OCI-LY1 (cell line): Measurements from ENCODE around the gene NXNL2.

ENCODE experiments used
- H2AFZ ChIP-seq: fragments of 200-600 bp; sonication (generic), shearing (Covaris generic); 2 replicates; pipeline ENCODE4 v1.6.0; 2014; ENCODE audit warnings: antibody characterized with exemption, mild to moderate bottlenecking, low read length
- H3F3A ChIP-seq: fragments of 200-600 bp; sonication (generic), shearing (Covaris generic); 2 replicates; pipeline ENCODE4 v1.6.0; 2014; ENCODE audit warnings: mild to moderate bottlenecking, antibody characterized with exemption, low read length, moderate library complexity; ENCODE audit not compliant: insufficient read depth
- H3K27ac ChIP-seq: fragments of 200-600 bp; sonication (generic); 2 replicates; pipeline ENCODE4 v1.5.1; 2014; ENCODE audit warnings: low read length, mixed run types, mild to moderate bottlenecking, low read depth; ENCODE audit not compliant: poor library complexity, severe bottlenecking
- H3K27me3 ChIP-seq: fragments of 200-600 bp; sonication (generic); 2 replicates; pipeline ENCODE4 v1.6.0; 2014; ENCODE audit warnings: antibody characterized with exemption, mild to moderate bottlenecking, low read length, moderate library complexity; ENCODE audit not compliant: insufficient read depth
- H3K36me3 ChIP-seq: fragments of 200-600 bp; sonication (generic); 2 replicates; pipeline ENCODE4 v1.6.1; 2014; ENCODE audit warnings: mild to moderate bottlenecking, antibody characterized with exemption, low read length, moderate library complexity, mixed read lengths; ENCODE audit not compliant: insufficient read depth
- H3K4me1 ChIP-seq: fragments of 200-600 bp; sonication (generic); 2 replicates; pipeline ENCODE4 v1.5.1; 2014; ENCODE audit warnings: mild to moderate bottlenecking, low read length, moderate library complexity; ENCODE audit not compliant: insufficient read depth, severe bottlenecking
- H3K4me2 ChIP-seq: fragments of 200-600 bp; sonication (generic), shearing (Covaris generic); 2 replicates; pipeline ENCODE4 v1.6.1; 2014; ENCODE audit warnings: low read length
- H3K4me3 ChIP-seq: fragments of 200-600 bp; sonication (generic); 2 replicates; pipeline ENCODE4 v1.5.1; 2014; ENCODE audit warnings: low read length, low read depth, mild to moderate bottlenecking, mixed read lengths; ENCODE audit not compliant: poor library complexity, severe bottlenecking
- H3K79me2 ChIP-seq: fragments of 200-600 bp; shearing (Covaris generic); 2 replicates; pipeline ENCODE4 v1.6.1; 2016; ENCODE audit warnings: mixed run types, low read length, mixed read lengths; ENCODE audit not compliant: insufficient read depth
- H3K9ac ChIP-seq: fragments of 200-600 bp; sonication (generic), shearing (Covaris generic); 2 replicates; pipeline ENCODE4 v1.6.1; 2014; ENCODE audit warnings: mild to moderate bottlenecking, low read length, mixed read lengths
- H3K9me2 ChIP-seq: fragments of 200-600 bp; sonication (generic), shearing (Covaris generic); 2 replicates; pipeline ENCODE4 v1.6.1; 2014; ENCODE audit warnings: low read depth, mild to moderate bottlenecking, low read length, mixed read lengths
- H3K9me3 ChIP-seq: fragments of 200-600 bp; shearing (Covaris generic); 2 replicates; pipeline ENCODE4 v1.6.1; 2014; ENCODE audit warnings: low read length, mixed read lengths
- H4K20me1 ChIP-seq: fragments of 200-600 bp; sonication (generic), shearing (Covaris generic); 2 replicates; pipeline ENCODE4 v1.6.0; 2016; ENCODE audit warnings: mild to moderate bottlenecking, low read length; ENCODE audit not compliant: insufficient read depth
- CTCF ChIP-seq: fragments of 200-600 bp; sonication (generic), shearing (Covaris generic); IDR thresholded peaks from 2 replicates; pipeline ENCODE4 v1.5.1; 2017; ENCODE audit warnings: mild to moderate bottlenecking, antibody characterized with exemption, low read length, moderate library complexity, mixed read lengths
- EZH2 ChIP-seq: fragments of 200-600 bp; sonication (generic), shearing (Covaris generic); IDR thresholded peaks from 2 replicates; pipeline ENCODE4 v1.8.0; 2017; ENCODE audit warnings: borderline replicate concordance, mixed run types, mild to moderate bottlenecking, antibody characterized with exemption, low read length, moderate library complexity, mixed read lengths

NXNL2 gene

GRCh38 chr9:88587885-88588649 is 53.1 kb downstream of the NXNL2 start:
- no peak overlapping the region for H3K4me3 ChIP-seq
- H4K20me1 ChIP-seq: no peaks in the 10 kb centered on the region
- H3F3A ChIP-seq: no peaks in the 10 kb centered on the region
- H3K9ac ChIP-seq: no peak overlapping the region
- no peak overlapping the region for H3K27ac ChIP-seq
- H2AFZ ChIP-seq: no peak overlapping the region
- no peaks in the 10 kb centered on the region for H3K9me3 ChIP-seq
- H3K27me3 ChIP-seq: no peaks in the 10 kb centered on the region
- no peaks in the 10 kb centered on the region for H3K36me3 ChIP-seq
- peaks cover 9% of the 10 kb centered on the region for H3K4me1 ChIP-seq
- H3K9me2 ChIP-seq: no peaks in the 10 kb centered on the region
- no peak for TF ChIP-seq EZH2
- TF ChIP-seq CTCF: no peak
- H3K4me2 ChIP-seq: no peak overlapping the region
- H3K79me2 ChIP-seq: no peaks in the 10 kb centered on the region

- Histone ChIP-seq H4K20me1 (no peaks in the 10 kb centered on the region), H3F3A (no peaks in the 10 kb centered on the region), H3K9me2 (no peaks in the 10 kb centered on the region), H3K27me3 (no peaks in the 10 kb centered on the region), H3K4me1 (peaks cover 4% of the 10 kb centered on the region), H2AFZ (no peak overlapping the region), H3K9me3 (no peaks in the 10 kb centered on the region), H3K36me3 (no peaks in the 10 kb centered on the region), H3K27ac (no peak overlapping the region), H3K9ac (no peak overlapping the region), H3K4me3 (no peak overlapping the region), H3K4me2 (no peak overlapping the region), H3K79me2 (no peaks in the 10 kb centered on the region)
- TF ChIP-seq CTCF (no peak), EZH2 (no peak)
Observed at GRCh38 chr9:88589656-88590055, 54.7 kb downstream of the NXNL2 start.

DNA sequence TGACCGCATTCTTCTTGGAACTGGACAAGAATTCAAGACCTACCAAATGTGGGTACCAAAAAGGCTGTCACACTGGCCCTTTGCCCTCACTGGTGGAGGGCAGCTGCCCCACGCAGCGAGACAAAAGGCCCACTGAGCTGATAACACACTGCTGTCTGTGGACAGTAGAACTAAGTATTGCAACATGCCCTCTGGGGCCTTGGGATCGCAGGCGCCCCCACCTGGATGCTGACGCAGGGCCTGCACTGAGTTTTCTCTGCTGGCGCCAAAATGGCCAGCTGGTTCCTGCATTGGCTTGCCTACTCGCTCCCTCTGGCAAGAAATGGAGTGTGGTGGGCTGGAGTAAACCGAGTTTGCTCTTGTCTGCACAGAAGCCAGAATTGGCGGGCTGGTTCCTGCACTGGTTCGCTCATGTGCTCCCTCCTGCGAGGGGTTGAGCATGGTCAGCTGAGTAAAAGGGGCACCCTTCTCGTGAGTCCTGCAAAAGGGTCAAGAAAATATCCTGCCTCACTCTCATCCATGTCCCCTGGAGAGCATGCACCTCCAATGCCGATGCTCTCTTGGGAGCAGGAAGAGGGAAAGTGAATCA is 55.7 kb downstream of the NXNL2 start:
- no peaks in the 10 kb centered on the region for H4K20me1 ChIP-seq
- H3K27me3 ChIP-seq: no peaks in the 10 kb centered on the region
- no peaks in the 10 kb centered on the region for H3F3A ChIP-seq
- H3K4me1 ChIP-seq: peaks cover 9% of the 10 kb centered on the region
- H3K9me3 ChIP-seq: no peaks in the 10 kb centered on the region
- no peak overlapping the region for H3K4me3 ChIP-seq
- TF ChIP-seq EZH2 (no peak), CTCF (peak; percentile 56)
- H3K9ac ChIP-seq: no peak overlapping the region
- no peak overlapping the region for H3K4me2 ChIP-seq
- H2AFZ ChIP-seq: no peak overlapping the region
- H3K79me2 ChIP-seq: no peaks in the 10 kb centered on the region
- no peak overlapping the region for H3K27ac ChIP-seq
- no peaks in the 10 kb centered on the region for H3K9me2 ChIP-seq
- H3K36me3 ChIP-seq: no peaks in the 10 kb centered on the region
